GM20000 (cell line): ENCODE data around the gene LRRC42.

Experiments used
- DNase-seq: peaks from one replicate; pipeline ENCODE4 v3.0.0; 2012; ENCODE audit warnings: low spot score
- CTCF ChIP-seq: IDR thresholded peaks from 2 replicates; pipeline ENCODE4 v1.5.1; 2012; ENCODE audit warnings: mild to moderate bottlenecking, control low read depth; ENCODE audit errors: extremely low read depth, missing control alignments

The LRRC42 gene

GRCh38 chr1:53948291-53948690, 2.1 kb downstream of the LRRC42 start:
- no peak for TF ChIP-seq CTCF
- no peak for DNase-seq

- peak; percentile 28 for TF ChIP-seq CTCF
- DNase-seq = peak; percentile 38
Observed at GRCh38 chr1:53949023-53949990, 3.2 kb downstream of the LRRC42 start.

GRCh38 chr1:53951697-53952096, 5.5 kb downstream of the LRRC42 start:
- no peak for DNase-seq
- TF ChIP-seq CTCF = no peak

- no peak for DNase-seq
- no peak for TF ChIP-seq CTCF
Observed at GRCh38 chr1:53954128-53954527, 8.0 kb downstream of the LRRC42 start.

- DNase-seq = no peak
- TF ChIP-seq CTCF = no peak
Observed at GRCh38 chr1:53956308-53957168, 10.4 kb downstream of the LRRC42 start.

- DNase-seq = no peak
Observed at GRCh38 chr1:53957194-53957818, 11.2 kb downstream of the LRRC42 start.

More at GRCh38 chr1:53957194-53957818, 11.2 kb downstream of the LRRC42 start:
- no peak for TF ChIP-seq CTCF
